ENCODE measurements around the gene KRTAP12-2.
"Not testable (repeated sequence)": the region's sequence is repeated elsewhere in the genome, so short reads cannot be mapped to it uniquely, and the experiment has no call there.

KRTAP12-2 gene

GRCh38 chr21:44697811-44698734 lies 31.3 kb upstream of the KRTAP12-2 start:
- no peak for FAIRE-seq
- no peak for DNase-seq (ENCODE audit: insufficient read length, low spot score)
- no peak for TF ChIP-seq POLR2A (IDR thresholded peaks at IDR 0.05; ENCODE audit: low read depth, low read length)

GRCh38 chr21:44697172-44697810 lies 30.6 kb upstream of the KRTAP12-2 start, which contains the start of gene KRTAP10-12:
Gene KRTAP10-12, plus strand, starts transcription at chr21:44697172. Its CDS starts 30 bp downstream, at chr21:44697202.
- FAIRE-seq; DNase-seq (ENCODE audit: insufficient read length, low spot score): not testable (repeated sequence)

GRCh38 chr21:44696572-44696971 lies 29.8 kb upstream of the KRTAP12-2 start:
- FAIRE-seq = no peak
- DNase-seq (ENCODE audit: insufficient read length, low spot score) = no peak
- no peak for TF ChIP-seq POLR2A (IDR thresholded peaks at IDR 0.05; ENCODE audit: low read depth, low read length)

GRCh38 chr21:44695641-44696040 lies 28.9 kb upstream of the KRTAP12-2 start:
- FAIRE-seq = no peak
- TF ChIP-seq POLR2A (IDR thresholded peaks at IDR 0.05; ENCODE audit: low read depth, low read length) = no peak
- no peak for DNase-seq (ENCODE audit: insufficient read length, low spot score)

GRCh38 chr21:44695184-44695583 lies 28.5 kb upstream of the KRTAP12-2 start:
- FAIRE-seq (no peak), DNase-seq (ENCODE audit: insufficient read length, low spot score) (no peak)
- TF ChIP-seq POLR2A (IDR thresholded peaks at IDR 0.05; ENCODE audit: low read depth, low read length) = no peak

GRCh38 chr21:44694776-44695175 lies 28.0 kb upstream of the KRTAP12-2 start:
- DNase-seq (ENCODE audit: insufficient read length, low spot score) (no peak), FAIRE-seq (no peak)
- no peak for TF ChIP-seq POLR2A (IDR thresholded peaks at IDR 0.05; ENCODE audit: low read depth, low read length)

GRCh38 chr21:44692798-44693512 lies 26.2 kb upstream of the KRTAP12-2 start:
- FAIRE-seq (no peak), DNase-seq (ENCODE audit: insufficient read length, low spot score) (no peak)
- no peak for TF ChIP-seq POLR2A (IDR thresholded peaks at IDR 0.05; ENCODE audit: low read depth, low read length)

GRCh38 chr21:44691686-44692085 lies 25.0 kb upstream of the KRTAP12-2 start:
- DNase-seq (ENCODE audit: insufficient read length, low spot score) = no peak
- FAIRE-seq = no peak
- no peak for TF ChIP-seq POLR2A (IDR thresholded peaks at IDR 0.05; ENCODE audit: low read depth, low read length)

- FAIRE-seq; DNase-seq (ENCODE audit: insufficient read length, low spot score): not testable (repeated sequence)
Measured at GRCh38 chr21:44689740-44690139, 23.0 kb upstream of the KRTAP12-2 start.

- TF ChIP-seq POLR2A (IDR thresholded peaks at IDR 0.05; ENCODE audit: low read depth, low read length) = no peak
- DNase-seq (ENCODE audit: insufficient read length, low spot score) = no peak
- no peak for FAIRE-seq
Measured at GRCh38 chr21:44687671-44688070, 20.9 kb upstream of the KRTAP12-2 start.

- FAIRE-seq = no peak
- TF ChIP-seq POLR2A (IDR thresholded peaks at IDR 0.05; ENCODE audit: low read depth, low read length) = no peak
- no peak for DNase-seq (ENCODE audit: insufficient read length, low spot score)
Measured at GRCh38 chr21:44686843-44687561, 20.3 kb upstream of the KRTAP12-2 start.

GRCh38 chr21:44686000-44686781 lies 19.5 kb upstream of the KRTAP12-2 start:
- DNase-seq (ENCODE audit: insufficient read length, low spot score) (no peak), FAIRE-seq (no peak)
- no peak for TF ChIP-seq POLR2A (IDR thresholded peaks at IDR 0.05; ENCODE audit: low read depth, low read length)

- not testable (repeated sequence) for DNase-seq (ENCODE audit: insufficient read length, low spot score); FAIRE-seq
Measured at GRCh38 chr21:44685050-44685449, 18.3 kb upstream of the KRTAP12-2 start.
